Smooth muscle cell of the brain vasculature (primary cell): ENCODE data around the gene AOAH.
"Not testable (repeated sequence)": the region's sequence is repeated elsewhere in the genome, so short reads cannot be mapped to it uniquely, and the experiment has no call there.

ENCODE experiments used
- DNase-seq: peaks from one replicate; pipeline ENCODE4 v3.0.0-alpha.2; 2012; ENCODE audit warnings: low read depth, low spot score

The AOAH gene

GRCh38 chr7:36469236-36469635 lies 255.1 kb downstream of the AOAH start:
- DNase-seq, result no peak

DNA sequence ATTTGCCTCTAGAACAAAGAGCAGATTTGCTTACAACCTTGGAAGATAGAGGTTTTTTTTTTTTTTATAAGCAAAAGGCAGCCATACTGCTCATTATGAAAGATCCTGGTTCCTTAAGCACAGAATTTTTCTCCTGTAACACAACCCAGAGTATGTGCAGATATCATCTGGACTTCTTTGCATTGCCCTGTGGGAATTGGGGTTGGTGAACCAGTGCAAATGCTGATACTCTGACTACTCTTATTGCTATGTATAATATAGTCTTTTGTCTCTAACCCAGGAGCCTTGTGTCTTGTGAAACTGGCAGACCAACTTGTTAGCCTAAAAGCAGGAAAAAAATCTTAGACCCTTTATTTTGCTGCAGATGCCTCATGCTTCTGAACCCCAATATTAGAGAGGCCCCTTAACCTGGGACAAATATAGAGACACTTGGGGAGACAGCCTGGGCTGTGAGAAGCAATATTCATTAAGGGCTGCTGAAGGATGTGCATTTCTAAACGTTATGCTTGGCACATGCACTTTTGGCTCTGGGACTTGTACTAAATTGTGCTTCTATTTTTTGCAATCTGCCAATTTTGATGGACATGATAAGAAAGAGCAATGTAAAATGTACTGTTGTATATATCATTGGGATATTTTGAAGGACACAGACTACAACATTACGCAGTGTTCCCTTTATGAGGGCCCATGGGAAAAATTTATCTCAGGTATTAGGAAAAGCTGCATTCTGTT lies 255.8 kb downstream of the AOAH start:
- no peak for DNase-seq

GRCh38 chr7:36466001-36466400 lies 258.3 kb downstream of the AOAH start:
- not testable (repeated sequence) for DNase-seq

- DNase-seq, result no peak
These were observed 260.0 kb downstream of the AOAH start for GRCh38 chr7:36464271-36464670.
